ENCODE data around the gene RBMS2.
A peak's percentile ranks its signal among the peaks of the same experiment; 100 is the strongest.

RBMS2 gene

GRCh38 chr12:56545023-56545604 is 23.5 kb downstream of the RBMS2 start:
- no peaks in the 10 kb centered on the region for H3K9me3 ChIP-seq (ENCODE audit: severe bottlenecking)
- no peak overlapping the region for H3K27ac ChIP-seq
- H3K27me3 ChIP-seq (ENCODE audit: insufficient read depth, low read depth, severe bottlenecking) = no peaks in the 10 kb centered on the region
- no peak for TF ChIP-seq CTCF (IDR thresholded peaks at IDR 0.05; ENCODE audit: low read depth, low read length)
- H3K36me3 ChIP-seq = no peaks in the 10 kb centered on the region
- no peak overlapping the region for H3K4me3 ChIP-seq (ENCODE audit: low read depth, low read length)
- DNase-seq = no peak

GRCh38 chr12:56546680-56547079 is 25.1 kb downstream of the RBMS2 start:
- DNase-seq = no peak
- no peak overlapping the region for H3K27ac ChIP-seq

GRCh38 chr12:56551070-56551469 is 29.4 kb downstream of the RBMS2 start:
- TF ChIP-seq CTCF (IDR thresholded peaks at IDR 0.05; ENCODE audit: low read depth, low read length) = no peak
- DNase-seq = no peak

More at GRCh38 chr12:56546680-56547079, 25.1 kb downstream of the RBMS2 start:
- H3K9me3 ChIP-seq (ENCODE audit: severe bottlenecking) = no peaks in the 10 kb centered on the region
- no peak overlapping the region for H3K4me3 ChIP-seq (ENCODE audit: low read depth, low read length)
- no peaks in the 10 kb centered on the region for H3K27me3 ChIP-seq (ENCODE audit: insufficient read depth, low read depth, severe bottlenecking)
- TF ChIP-seq CTCF (IDR thresholded peaks at IDR 0.05; ENCODE audit: low read depth, low read length) = no peak
- no peaks in the 10 kb centered on the region for H3K36me3 ChIP-seq

GRCh38 chr12:56565510-56566101 is 44.0 kb downstream of the RBMS2 start:
- no peak overlapping the region for H3K27ac ChIP-seq
- H3K9me3 ChIP-seq (ENCODE audit: severe bottlenecking) = no peaks in the 10 kb centered on the region
- TF ChIP-seq CTCF (IDR thresholded peaks at IDR 0.05; ENCODE audit: low read depth, low read length) = no peak
- no peaks in the 10 kb centered on the region for H3K27me3 ChIP-seq (ENCODE audit: insufficient read depth, low read depth, severe bottlenecking)
- no peaks in the 10 kb centered on the region for H3K36me3 ChIP-seq
- H3K4me3 ChIP-seq (ENCODE audit: low read depth, low read length) = no peak overlapping the region
- DNase-seq = peak; percentile 24

More at GRCh38 chr12:56551070-56551469, 29.4 kb downstream of the RBMS2 start:
- Histone ChIP-seq H3K27me3 (ENCODE audit: insufficient read depth, low read depth, severe bottlenecking) (no peaks in the 10 kb centered on the region), H3K36me3 (no peaks in the 10 kb centered on the region), H3K4me3 (ENCODE audit: low read depth, low read length) (no peak overlapping the region), H3K27ac (no peak overlapping the region), H3K9me3 (ENCODE audit: severe bottlenecking) (no peaks in the 10 kb centered on the region)

GRCh38 chr12:56568146-56568545 is 46.5 kb downstream of the RBMS2 start:
- no peaks in the 10 kb centered on the region for H3K36me3 ChIP-seq
- no peak for DNase-seq

More at GRCh38 chr12:56568146-56568545, 46.5 kb downstream of the RBMS2 start:
- no peak overlapping the region for H3K27ac ChIP-seq
- no peak overlapping the region for H3K4me3 ChIP-seq (ENCODE audit: low read depth, low read length)
- TF ChIP-seq CTCF (IDR thresholded peaks at IDR 0.05; ENCODE audit: low read depth, low read length) = no peak
- no peaks in the 10 kb centered on the region for H3K9me3 ChIP-seq (ENCODE audit: severe bottlenecking)
- H3K27me3 ChIP-seq (ENCODE audit: insufficient read depth, low read depth, severe bottlenecking) = no peaks in the 10 kb centered on the region

Measured in WERI-Rb-1 (cell line).